SK-N-SH treated with all-trans-retinoic acid at 6 μM for 48 hours (cell line): ENCODE results near the gene TNFRSF1B.

Source experiments
- ATAC-seq: fragments of 200-7000 bp; cut with Tn5 transposase; 3 replicates; pipeline ENCODE4 v1.9.1; 2020; ENCODE audit warnings: mild to moderate bottlenecking, moderate library complexity
- ARNTL ChIP-seq: fragments of 450-650 bp; formaldehyde crosslinking; IDR thresholded peaks from 2 replicates; pipeline ENCODE4 v1.5.0; 2020; ENCODE audit warnings: low read depth, mild to moderate bottlenecking, moderate library complexity, borderline replicate concordance
- BACH2 ChIP-seq: fragments of 250-450 bp; sonication (Bioruptor Pico); IDR thresholded peaks from 2 replicates; pipeline ENCODE4 v1.9.0; 2021; ENCODE audit warnings: mild to moderate bottlenecking, borderline replicate concordance
- CSDC2 ChIP-seq: fragments of 250-450 bp; sonication (Bioruptor Pico); IDR thresholded peaks from 2 replicates; pipeline ENCODE4 v1.5.0; 2020; ENCODE audit warnings: mild to moderate bottlenecking, moderate library complexity
- ESRRG ChIP-seq: fragments of 250-450 bp; sonication (Bioruptor Pico); IDR thresholded peaks from 2 replicates; pipeline ENCODE4 v1.6.1; 2021; ENCODE audit warnings: mild to moderate bottlenecking
- GLIS3 ChIP-seq: fragments of 250-450 bp; sonication (Bioruptor Pico); IDR thresholded peaks from 2 replicates; pipeline ENCODE4 v1.5.0; 2020; ENCODE audit warnings: mild to moderate bottlenecking, moderate library complexity
- ISL1 ChIP-seq: fragments of 250-450 bp; sonication (Bioruptor Pico); IDR thresholded peaks from 2 replicates; pipeline ENCODE4 v2.1.2; 2022; ENCODE audit warnings: mild to moderate bottlenecking, moderate library complexity
- OSR1 ChIP-seq: fragments of 250-450 bp; sonication (Bioruptor Pico); IDR thresholded peaks from 2 replicates; pipeline ENCODE4 v1.8.0; 2022; ENCODE audit warnings: moderate library complexity, mild to moderate bottlenecking, inconsistent platforms
- PPARA ChIP-seq: fragments of 250-450 bp; sonication (Bioruptor Pico); IDR thresholded peaks from 2 replicates; pipeline ENCODE4 v1.5.0; 2020; ENCODE audit warnings: mild to moderate bottlenecking, borderline replicate concordance
- RARB ChIP-seq: fragments of 250-450 bp; sonication (Bioruptor Pico); IDR thresholded peaks from 2 replicates; pipeline ENCODE4 v1.8.0; 2021; ENCODE audit warnings: mild to moderate bottlenecking, moderate library complexity
- SNAI2 ChIP-seq: fragments of 250-450 bp; sonication (Bioruptor Pico); IDR thresholded peaks from 2 replicates; pipeline ENCODE4 v1.5.0; 2020; ENCODE audit warnings: mild to moderate bottlenecking, moderate library complexity
- TCF4 ChIP-seq: fragments of 250-450 bp; sonication (Bioruptor Pico); IDR thresholded peaks from 2 replicates; pipeline ENCODE4 v1.8.0; 2021; ENCODE audit warnings: mild to moderate bottlenecking, moderate library complexity, borderline replicate concordance
- ZC3H10 ChIP-seq: fragments of 250-450 bp; sonication (Bioruptor Pico); IDR thresholded peaks from 2 replicates; pipeline ENCODE4 v1.5.1; 2021; ENCODE audit warnings: mild to moderate bottlenecking, moderate library complexity
- ZFP3 ChIP-seq: fragments of 250-450 bp; sonication (Bioruptor Pico); IDR thresholded peaks from 2 replicates; pipeline ENCODE4 v1.5.0; 2020; ENCODE audit warnings: mild to moderate bottlenecking, moderate library complexity
- ZFP30 ChIP-seq: fragments of 450-650 bp; formaldehyde crosslinking; IDR thresholded peaks from 2 replicates; pipeline ENCODE4 v1.5.0; 2022; ENCODE audit warnings: mild to moderate bottlenecking, moderate library complexity
- ZNF565 ChIP-seq: fragments of 450-650 bp; formaldehyde crosslinking; conservative IDR thresholded peaks from 2 replicates; pipeline ENCODE4 v1.5.0; 2020; ENCODE audit warnings: low read depth, mild to moderate bottlenecking, moderate library complexity
- ZNF70 ChIP-seq: fragments of 450-650 bp; formaldehyde crosslinking; IDR thresholded peaks from 2 replicates; pipeline ENCODE4 v1.5.0; 2020; ENCODE audit warnings: mild to moderate bottlenecking, moderate library complexity
- ZNF8 ChIP-seq: fragments of 450-650 bp; formaldehyde crosslinking; IDR thresholded peaks from 2 replicates; pipeline ENCODE4 v1.5.0; 2020; ENCODE audit warnings: mild to moderate bottlenecking, moderate library complexity
- TF ChIP-seq, protein P1 (sequence below): fragments of 250-450 bp; sonication (Bioruptor Pico); IDR thresholded peaks from 2 replicates; pipeline ENCODE4 v1.8.0; 2020; ENCODE audit warnings: mild to moderate bottlenecking, moderate library complexity, borderline replicate concordance
- TF ChIP-seq, protein P2 (sequence below): fragments of 250-450 bp; sonication (Bioruptor Pico); IDR thresholded peaks from 2 replicates; pipeline ENCODE4 v1.8.0; 2021; ENCODE audit warnings: low read depth, mild to moderate bottlenecking, moderate library complexity, borderline replicate concordance
- TF ChIP-seq, protein P3 (sequence below): fragments of 250-450 bp; sonication (Bioruptor Pico); IDR thresholded peaks from 2 replicates; pipeline ENCODE4 v1.5.1; 2020; ENCODE audit warnings: low read depth, mild to moderate bottlenecking, moderate library complexity
- TF ChIP-seq, protein P4 (sequence below): fragments of 250-450 bp; sonication (Bioruptor Pico); IDR thresholded peaks from 2 replicates; pipeline ENCODE4 v1.5.1; 2021; ENCODE audit warnings: mild to moderate bottlenecking, moderate library complexity
- TF ChIP-seq, protein P5 (sequence below): fragments of 250-450 bp; sonication (Bioruptor Pico); IDR thresholded peaks from 2 replicates; pipeline ENCODE4 v1.5.0; 2020; ENCODE audit warnings: mild to moderate bottlenecking, moderate library complexity

Gene TNFRSF1B

DNA sequence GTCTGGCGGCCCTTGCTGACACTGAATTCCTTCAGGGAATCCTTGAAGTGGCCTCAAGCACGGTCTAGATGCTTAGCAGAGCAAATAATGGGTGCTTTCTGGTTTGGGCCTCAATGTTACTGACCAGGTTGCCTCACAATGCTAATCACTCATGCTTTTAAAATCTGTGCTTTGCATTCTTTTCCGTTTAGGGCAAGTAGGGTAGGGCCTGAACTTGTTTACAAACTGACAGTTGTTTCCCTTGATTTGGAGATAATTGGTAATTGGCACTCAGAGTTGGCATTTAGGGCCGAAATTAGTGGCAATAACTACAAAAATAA is 64.4 kb downstream of the TNFRSF1B start:
- TF ChIP-seq SNAI2 (CRISPR knock-in tag) (no peak), CSDC2 (no peak), ZNF8 (CRISPR knock-in tag) (no peak), PPARA (CRISPR knock-in tag) (no peak), ISL1 (CRISPR knock-in tag) (no peak), GLIS3 (CRISPR knock-in tag) (no peak), BACH2 (CRISPR knock-in tag) (no peak), OSR1 (no peak), ZNF70 (no peak), TCF4 (CRISPR knock-in tag) (no peak), ARNTL (no peak), ZC3H10 (no peak), ZNF565 (CRISPR knock-in tag) (no peak), ESRRG (CRISPR knock-in tag) (no peak), ZFP30 (CRISPR knock-in tag) (no peak)
- TF ChIP-seq, protein P1, sequence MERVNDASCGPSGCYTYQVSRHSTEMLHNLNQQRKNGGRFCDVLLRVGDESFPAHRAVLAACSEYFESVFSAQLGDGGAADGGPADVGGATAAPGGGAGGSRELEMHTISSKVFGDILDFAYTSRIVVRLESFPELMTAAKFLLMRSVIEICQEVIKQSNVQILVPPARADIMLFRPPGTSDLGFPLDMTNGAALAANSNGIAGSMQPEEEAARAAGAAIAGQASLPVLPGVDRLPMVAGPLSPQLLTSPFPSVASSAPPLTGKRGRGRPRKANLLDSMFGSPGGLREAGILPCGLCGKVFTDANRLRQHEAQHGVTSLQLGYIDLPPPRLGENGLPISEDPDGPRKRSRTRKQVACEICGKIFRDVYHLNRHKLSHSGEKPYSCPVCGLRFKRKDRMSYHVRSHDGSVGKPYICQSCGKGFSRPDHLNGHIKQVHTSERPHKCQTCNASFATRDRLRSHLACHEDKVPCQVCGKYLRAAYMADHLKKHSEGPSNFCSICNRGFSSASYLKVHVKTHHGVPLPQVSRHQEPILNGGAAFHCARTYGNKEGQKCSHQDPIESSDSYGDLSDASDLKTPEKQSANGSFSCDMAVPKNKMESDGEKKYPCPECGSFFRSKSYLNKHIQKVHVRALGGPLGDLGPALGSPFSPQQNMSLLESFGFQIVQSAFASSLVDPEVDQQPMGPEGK (CRISPR knock-in tag), result no peak
- TF ChIP-seq, protein P2, sequence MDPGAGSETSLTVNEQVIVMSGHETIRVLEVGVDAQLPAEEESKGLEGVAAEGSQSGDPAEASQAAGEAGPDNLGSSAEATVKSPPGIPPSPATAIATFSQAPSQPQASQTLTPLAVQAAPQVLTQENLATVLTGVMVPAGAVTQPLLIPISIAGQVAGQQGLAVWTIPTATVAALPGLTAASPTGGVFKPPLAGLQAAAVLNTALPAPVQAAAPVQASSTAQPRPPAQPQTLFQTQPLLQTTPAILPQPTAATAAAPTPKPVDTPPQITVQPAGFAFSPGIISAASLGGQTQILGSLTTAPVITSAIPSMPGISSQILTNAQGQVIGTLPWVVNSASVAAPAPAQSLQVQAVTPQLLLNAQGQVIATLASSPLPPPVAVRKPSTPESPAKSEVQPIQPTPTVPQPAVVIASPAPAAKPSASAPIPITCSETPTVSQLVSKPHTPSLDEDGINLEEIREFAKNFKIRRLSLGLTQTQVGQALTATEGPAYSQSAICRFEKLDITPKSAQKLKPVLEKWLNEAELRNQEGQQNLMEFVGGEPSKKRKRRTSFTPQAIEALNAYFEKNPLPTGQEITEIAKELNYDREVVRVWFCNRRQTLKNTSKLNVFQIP, result no peak
- TF ChIP-seq, protein P3, sequence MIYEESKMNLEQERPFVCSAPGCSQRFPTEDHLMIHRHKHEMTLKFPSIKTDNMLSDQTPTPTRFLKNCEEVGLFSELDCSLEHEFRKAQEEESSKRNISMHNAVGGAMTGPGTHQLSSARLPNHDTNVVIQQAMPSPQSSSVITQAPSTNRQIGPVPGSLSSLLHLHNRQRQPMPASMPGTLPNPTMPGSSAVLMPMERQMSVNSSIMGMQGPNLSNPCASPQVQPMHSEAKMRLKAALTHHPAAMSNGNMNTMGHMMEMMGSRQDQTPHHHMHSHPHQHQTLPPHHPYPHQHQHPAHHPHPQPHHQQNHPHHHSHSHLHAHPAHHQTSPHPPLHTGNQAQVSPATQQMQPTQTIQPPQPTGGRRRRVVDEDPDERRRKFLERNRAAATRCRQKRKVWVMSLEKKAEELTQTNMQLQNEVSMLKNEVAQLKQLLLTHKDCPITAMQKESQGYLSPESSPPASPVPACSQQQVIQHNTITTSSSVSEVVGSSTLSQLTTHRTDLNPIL (CRISPR knock-in tag), result no peak
- TF ChIP-seq, protein P4, sequence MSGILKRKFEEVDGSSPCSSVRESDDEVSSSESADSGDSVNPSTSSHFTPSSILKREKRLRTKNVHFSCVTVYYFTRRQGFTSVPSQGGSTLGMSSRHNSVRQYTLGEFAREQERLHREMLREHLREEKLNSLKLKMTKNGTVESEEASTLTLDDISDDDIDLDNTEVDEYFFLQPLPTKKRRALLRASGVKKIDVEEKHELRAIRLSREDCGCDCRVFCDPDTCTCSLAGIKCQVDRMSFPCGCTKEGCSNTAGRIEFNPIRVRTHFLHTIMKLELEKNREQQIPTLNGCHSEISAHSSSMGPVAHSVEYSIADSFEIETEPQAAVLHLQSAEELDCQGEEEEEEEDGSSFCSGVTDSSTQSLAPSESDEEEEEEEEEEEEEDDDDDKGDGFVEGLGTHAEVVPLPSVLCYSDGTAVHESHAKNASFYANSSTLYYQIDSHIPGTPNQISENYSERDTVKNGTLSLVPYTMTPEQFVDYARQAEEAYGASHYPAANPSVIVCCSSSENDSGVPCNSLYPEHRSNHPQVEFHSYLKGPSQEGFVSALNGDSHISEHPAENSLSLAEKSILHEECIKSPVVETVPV (CRISPR knock-in tag), result no peak
- TF ChIP-seq, protein P5, sequence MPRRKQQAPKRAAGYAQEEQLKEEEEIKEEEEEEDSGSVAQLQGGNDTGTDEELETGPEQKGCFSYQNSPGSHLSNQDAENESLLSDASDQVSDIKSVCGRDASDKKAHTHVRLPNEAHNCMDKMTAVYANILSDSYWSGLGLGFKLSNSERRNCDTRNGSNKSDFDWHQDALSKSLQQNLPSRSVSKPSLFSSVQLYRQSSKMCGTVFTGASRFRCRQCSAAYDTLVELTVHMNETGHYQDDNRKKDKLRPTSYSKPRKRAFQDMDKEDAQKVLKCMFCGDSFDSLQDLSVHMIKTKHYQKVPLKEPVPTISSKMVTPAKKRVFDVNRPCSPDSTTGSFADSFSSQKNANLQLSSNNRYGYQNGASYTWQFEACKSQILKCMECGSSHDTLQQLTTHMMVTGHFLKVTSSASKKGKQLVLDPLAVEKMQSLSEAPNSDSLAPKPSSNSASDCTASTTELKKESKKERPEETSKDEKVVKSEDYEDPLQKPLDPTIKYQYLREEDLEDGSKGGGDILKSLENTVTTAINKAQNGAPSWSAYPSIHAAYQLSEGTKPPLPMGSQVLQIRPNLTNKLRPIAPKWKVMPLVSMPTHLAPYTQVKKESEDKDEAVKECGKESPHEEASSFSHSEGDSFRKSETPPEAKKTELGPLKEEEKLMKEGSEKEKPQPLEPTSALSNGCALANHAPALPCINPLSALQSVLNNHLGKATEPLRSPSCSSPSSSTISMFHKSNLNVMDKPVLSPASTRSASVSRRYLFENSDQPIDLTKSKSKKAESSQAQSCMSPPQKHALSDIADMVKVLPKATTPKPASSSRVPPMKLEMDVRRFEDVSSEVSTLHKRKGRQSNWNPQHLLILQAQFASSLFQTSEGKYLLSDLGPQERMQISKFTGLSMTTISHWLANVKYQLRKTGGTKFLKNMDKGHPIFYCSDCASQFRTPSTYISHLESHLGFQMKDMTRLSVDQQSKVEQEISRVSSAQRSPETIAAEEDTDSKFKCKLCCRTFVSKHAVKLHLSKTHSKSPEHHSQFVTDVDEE (CRISPR knock-in tag), result no peak
- TF ChIP-seq, all 23 proteins: peak for 0
- no peak for ATAC-seq

DNA sequence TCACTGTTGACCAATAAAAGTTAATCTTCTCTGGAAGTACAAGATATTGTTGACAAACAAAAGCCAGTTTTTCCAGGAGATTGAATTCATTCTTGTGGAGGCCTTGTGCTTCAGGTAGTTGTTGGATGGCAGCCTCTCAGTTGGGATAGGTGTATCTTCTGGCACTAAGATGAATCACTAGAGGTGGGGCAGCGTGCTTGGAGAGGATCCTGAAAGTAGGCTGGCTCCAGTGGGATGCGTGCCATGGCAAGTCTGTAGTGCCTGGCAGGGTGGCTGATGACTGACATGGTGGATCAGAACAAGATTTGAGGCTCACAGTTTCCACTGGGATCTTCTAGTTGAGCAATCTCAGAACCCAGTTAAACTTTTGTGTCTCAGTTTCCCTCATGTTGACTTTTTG is 65.4 kb downstream of the TNFRSF1B start:
- no peak for ATAC-seq
- TF ChIP-seq BACH2 (CRISPR knock-in tag) (no peak), ZNF8 (CRISPR knock-in tag) (no peak)
- TF ChIP-seq, protein P2, result no peak

DNA sequence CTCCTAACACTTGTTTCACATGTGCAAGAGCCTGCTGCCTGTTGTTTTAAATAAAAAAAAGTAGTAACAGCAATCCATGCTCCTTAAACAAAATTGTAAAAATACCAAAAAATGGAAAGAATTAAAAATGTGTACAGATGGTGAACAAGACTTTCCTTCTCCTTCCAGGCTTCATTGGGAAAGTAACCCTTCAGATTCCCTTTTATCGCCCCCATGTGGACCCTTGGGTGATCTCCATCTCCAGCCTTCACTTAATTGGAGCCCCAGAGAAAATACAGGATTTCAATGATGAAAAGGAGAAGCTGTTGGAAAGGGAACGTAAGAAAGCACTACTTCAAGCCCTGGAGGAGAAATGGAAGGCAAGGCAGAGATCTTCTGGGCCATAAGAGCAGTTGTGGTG is 77.3 kb downstream of the TNFRSF1B start:
- ATAC-seq, result peak; percentile 56; the same call in 1 of the 3 replicates
- no peak for TF ChIP-seq ESRRG (CRISPR knock-in tag)
- no peak for TF ChIP-seq RARB (CRISPR knock-in tag)
- TF ChIP-seq, protein P3 (CRISPR knock-in tag), result no peak
- no peak for TF ChIP-seq BACH2 (CRISPR knock-in tag)
- no peak for TF ChIP-seq ARNTL
- TF ChIP-seq ZFP3 (CRISPR knock-in tag), result no peak
- no peak for TF ChIP-seq ISL1 (CRISPR knock-in tag)
